Dedifferentiated amniotic fluid mesenchymal stem cell (primary cell): Measurements from ENCODE around the gene FOXP1.

ENCODE experiments used
- DNase-seq: peaks from one replicate; pipeline ENCODE4 v3.0.0-alpha.2; 2016; ENCODE audit errors: extremely low spot score

The FOXP1 gene

DNA sequence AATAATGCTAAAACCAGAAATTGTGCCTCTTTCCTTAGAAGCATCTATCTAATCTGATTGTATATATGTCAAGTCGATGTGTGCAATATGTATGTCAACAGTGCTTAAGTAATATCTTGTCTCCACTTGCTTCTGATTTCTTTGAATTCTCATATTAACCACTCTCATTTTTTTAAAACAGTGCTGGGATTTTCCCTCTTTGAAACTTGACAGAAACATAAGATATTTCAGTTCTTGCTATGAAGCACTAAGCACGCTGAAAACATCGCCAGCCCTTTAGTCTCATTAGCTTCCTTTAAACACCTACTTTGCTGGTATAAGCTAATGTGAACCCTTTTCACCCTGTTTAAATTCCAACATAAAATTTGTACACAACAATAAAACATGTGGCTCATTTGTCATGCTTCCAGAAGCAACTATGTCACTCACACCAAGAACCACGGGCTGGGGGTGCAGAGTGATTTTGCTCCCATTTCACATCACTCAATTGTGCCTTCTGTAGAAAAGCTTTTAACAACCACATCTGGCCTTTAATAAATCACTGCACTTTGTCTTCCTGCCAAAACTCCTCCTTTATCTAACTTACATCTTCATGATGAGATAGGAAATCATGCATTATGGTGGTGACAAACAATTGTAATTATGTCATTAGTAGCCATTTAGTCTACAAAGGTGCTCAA, 185.2 kb downstream of the FOXP1 start:
- DNase-seq: no peak

DNA sequence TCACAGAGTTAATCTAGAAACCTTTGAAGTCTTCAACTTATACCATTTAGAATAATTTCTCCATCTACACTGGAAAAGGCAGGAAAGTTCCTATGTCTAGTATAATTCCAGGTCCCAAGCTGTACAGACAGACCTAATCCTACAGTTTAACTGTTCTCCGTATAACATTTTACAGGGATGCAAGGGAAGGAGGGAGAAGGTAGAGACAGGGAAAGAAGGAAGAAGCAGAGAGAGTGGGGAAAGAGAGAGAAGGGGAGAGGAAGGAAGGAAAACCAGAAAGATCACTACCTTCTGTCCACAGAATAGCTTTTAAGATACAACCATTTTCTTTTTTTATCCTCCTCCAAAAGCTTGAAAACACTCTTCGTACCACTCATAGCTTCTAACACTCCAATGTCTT, 185.8 kb downstream of the FOXP1 start:
- no peak for DNase-seq

- no peak for DNase-seq
Observed at GRCh38 chr3:71397046-71397445, 186.5 kb downstream of the FOXP1 start.

DNA sequence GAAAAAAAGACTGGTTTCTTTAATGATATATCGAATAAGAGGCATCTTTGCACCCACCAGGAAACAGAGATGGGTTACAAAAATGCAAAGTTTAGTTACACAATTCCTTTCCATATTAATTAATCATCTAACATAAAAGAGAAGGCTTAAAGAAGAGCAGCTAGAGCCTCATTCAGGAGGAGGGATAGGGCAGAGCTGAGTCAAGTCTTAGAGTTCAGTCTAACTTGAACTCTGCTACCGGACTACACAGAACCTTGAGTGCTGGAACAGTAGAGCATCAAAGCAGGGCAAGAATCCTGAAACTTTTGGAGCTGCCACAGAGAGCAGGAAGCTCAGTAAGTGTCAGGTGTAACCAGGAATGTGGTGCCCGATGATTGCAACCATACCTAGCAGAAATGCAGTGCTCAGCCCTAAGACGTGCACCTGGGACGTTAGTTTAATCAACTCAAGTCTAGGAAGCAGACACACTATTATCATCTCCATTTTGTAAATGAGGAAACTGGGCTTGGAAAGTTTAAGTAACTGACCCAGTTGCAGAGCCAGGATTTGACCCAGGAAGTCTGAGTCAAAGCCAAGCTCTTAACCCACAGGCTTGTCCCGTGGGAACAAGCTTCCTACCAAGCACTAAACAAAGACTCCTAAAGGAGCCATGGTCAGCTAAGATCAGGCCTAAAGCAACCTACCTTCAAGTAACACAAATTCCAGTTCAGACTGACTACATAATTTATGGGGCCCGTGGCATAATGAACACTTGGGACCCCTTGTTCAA, 187.4 kb downstream of the FOXP1 start:
- DNase-seq: no peak

DNA sequence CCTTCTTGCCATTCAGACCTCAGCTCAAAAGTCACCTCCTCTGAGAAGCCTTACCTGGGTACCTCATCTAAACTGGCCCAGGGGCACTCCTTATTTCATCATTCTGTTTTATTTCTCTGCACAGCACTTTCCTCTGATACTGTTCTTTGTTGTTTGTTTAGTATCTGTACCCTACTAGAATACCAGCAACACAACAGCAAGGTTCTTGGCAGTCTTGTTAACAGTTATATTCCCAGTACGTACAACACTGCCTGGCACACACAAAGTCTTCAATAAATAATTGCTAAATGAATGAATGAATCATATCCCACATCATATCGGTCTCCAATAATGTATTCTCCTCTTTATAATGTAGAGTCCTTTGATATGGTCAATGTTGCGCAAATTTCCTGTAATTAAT, 188.1 kb downstream of the FOXP1 start:
- no peak for DNase-seq

DNA sequence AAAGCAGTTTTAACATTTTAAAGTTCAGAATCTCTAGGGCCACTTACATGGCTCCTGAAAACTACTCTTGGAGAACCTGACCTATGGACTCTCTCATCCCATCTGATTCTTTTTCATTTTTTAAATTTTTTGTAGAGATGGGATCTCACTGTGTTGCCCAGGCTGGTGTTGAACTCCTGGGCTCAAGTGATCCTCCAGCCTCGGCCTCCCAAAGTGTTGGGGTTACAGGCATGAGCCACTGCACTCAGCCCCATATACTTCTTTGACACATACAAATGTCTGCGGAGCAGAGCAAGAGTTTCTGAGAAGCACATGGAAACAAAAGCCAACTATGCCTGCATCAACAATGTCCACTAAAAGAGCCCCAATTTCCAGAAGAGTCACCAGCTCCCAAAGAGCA, 189.8 kb downstream of the FOXP1 start:
- DNase-seq: no peak

DNA sequence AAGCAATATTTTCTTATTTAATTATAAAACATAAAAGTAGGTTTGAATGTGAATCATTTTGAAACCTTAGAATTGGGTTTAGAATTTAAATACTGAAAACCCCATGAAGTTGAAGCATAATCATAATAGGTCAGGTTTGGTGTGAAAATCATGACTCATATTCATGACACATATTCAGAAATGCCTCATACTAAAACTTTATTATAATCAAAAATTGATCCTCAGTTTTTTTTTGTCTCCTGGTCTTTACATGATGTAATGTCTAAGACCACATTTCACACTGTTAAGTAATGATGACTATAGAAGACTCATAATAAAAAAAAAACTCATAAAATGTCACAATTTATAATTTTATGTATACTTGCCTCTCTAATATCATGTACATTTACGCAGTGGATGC, 190.4 kb downstream of the FOXP1 start:
- no peak for DNase-seq

DNA sequence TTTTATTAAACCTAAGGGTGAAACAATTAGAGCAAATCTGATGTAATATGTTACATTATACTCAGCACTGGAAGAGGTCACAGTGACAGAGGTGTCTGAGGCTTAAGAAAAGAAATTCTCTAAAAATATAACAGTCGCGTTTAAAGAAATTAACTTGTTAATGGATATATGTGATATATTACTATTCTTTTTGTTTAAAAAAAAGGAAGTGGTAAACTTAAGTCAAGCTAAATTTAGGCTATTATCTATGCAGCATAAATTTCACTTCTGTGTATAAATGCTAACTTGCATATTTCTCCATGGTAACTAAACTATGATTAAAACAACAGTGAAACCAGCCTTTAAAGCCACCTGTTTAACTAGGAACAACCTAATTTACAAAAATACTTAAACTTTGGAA, 191.3 kb downstream of the FOXP1 start:
- no peak for DNase-seq

DNA sequence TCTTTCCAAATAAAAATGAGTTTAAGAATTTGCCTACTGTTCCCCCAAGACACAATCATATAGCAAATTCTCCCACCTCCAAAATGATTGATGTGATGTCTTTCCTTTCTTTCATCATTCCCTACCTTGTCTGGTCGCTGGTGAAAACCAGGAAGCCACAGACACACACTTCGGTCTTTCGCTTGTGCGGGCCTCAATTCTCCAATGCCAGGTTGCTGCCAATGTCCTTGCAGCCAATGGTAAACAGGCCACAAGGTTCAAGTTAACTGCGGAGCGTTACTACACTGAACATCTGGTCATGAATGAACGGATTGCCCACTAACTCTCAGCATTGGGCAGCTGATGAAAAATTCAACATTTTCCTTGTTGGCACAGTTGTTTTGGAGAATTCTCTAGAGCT, 192.2 kb downstream of the FOXP1 start:
- DNase-seq: no peak

DNA sequence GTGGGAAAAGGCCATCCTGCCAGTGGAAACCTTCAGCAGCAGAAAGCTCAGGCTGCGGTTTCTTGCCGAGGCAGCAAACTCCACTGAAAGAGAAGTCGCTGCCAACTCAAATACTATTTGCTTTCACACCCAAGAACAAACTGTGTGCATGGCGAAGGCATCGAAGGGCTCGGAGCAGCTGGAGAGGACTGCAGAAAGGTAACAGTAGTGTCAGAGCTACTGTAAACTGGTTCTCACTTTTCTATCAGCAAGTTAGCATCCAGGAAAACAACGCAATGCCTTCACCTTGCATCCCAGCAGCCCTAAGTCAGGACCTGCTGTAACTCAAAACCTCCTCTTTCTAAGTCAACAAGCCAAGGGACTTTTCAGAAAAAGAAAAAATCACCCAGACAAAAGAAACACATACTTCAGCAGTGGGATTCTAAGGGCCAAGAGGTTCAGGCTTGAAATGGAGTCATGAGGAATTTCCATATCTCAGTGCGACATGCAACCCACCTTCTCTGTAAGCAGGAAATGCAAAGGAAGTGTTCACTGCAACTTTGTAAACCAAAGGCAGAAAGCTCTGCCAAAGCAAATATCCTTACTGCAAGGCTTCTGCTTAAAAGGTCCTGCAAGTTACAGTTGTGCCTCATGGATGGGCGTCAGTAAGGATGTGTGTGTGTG, 193.5 kb downstream of the FOXP1 start:
- DNase-seq: no peak

DNA sequence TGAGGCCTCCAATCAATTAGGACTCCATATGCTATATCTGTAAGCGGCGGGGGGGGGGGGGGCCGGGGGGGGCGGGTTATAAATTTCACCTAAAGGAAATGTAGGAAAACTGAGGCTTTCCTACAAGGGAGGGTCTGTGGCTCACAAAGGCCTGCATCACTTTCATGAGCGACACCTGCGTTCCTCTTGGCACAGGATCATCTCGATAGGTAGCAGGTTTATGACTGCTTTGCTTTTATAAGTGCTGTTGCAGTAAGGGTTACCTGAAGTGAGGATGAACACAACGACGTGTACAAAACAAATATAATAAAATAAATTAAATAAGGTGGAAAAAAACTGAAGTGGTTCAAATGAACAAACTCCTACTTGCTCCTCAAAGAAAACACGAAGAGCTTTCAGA, 194.3 kb downstream of the FOXP1 start:
- no peak for DNase-seq

DNA sequence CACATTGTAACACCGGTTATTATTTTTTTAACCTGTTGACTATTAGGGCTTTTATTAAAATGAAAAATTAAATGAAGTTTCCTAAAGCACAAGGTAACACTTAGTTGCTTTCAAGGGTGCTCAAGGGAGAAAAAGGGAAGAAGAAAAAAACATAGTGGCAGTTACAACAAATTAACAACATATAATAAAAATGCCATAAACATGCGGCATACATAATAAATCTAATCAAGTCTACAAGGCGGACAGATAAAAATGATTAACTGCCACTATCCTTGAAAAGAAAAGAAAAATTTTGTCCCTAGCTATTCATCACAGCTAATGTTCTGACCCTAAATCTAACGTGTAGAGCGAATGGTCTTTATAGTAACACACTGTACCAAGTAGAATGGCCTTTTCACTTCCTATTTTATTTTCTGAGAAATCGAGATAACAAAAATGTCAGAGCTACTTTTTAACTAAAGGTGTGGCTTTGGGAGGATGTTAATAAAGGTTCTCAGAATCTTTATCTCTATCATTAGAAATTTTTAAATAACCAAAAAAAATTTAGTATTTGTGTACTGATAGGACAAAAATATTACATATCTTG, 194.9 kb downstream of the FOXP1 start:
- DNase-seq: no peak

DNA sequence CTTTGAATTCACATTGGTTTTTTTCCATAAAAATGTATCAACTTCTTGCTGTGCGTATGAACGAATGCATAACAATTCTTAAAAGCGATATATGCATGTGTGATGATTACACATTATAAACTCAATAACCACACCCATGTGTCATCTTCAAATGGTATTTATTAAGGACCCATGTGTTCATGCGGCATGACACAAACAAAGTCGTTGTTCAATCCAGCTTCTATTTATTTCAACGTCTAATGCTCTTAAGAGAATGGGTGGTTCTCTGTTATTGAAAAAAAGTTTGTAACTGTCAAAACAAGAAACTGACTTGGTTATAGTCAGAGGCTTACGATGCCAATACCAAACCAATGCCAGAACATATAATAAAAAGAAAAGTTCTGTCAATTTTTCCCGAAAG, 195.9 kb downstream of the FOXP1 start:
- DNase-seq: no peak

- DNase-seq: no peak
Observed at GRCh38 chr3:71384837-71385716, 198.5 kb downstream of the FOXP1 start.

GRCh38 chr3:71384388-71384787, 199.1 kb downstream of the FOXP1 start:
- no peak for DNase-seq

- no peak for DNase-seq
Observed at GRCh38 chr3:71380096-71380495, 203.4 kb downstream of the FOXP1 start.

DNA sequence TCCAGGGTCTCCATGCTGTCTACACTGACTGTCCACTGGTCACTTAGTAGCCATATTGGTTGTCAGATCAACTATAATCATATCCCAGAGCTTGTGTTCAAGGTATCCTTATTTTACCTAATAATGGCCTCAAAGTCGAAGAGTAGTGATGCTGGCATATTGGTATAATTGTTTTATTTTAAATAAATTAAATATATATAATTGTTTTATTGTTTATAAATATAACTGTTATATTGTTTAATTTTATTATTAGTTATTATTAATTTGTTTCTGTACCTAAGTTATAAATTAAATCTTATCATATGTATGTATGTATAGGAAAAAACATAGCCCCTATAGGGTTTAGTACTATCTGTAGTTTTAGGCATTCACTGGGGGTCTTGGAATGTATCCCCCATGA, 205.0 kb downstream of the FOXP1 start:
- DNase-seq: no peak

- DNase-seq: no peak
Observed at GRCh38 chr3:71376911-71377310, 206.6 kb downstream of the FOXP1 start.

GRCh38 chr3:71376503-71376902, 207.0 kb downstream of the FOXP1 start:
- no peak for DNase-seq

DNA sequence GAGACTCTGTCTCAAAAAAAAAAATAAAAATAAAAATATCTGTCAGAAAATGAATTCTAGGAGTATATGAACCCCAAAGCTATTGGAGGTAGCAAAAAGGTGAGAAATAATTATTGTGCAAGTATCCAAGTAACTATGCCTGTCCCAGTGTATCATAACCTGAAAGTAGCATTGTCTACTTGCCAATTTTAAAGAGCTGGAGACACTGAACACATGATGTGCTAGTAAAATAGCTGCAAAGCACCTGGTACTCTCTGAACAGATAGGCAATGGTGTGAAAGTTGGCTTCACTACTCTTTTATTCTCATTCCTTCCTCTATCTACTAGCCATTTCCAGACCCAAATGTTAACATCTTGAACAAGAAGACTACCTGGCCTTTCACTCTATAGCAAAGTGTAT, 208.9 kb downstream of the FOXP1 start:
- DNase-seq: no peak

DNA sequence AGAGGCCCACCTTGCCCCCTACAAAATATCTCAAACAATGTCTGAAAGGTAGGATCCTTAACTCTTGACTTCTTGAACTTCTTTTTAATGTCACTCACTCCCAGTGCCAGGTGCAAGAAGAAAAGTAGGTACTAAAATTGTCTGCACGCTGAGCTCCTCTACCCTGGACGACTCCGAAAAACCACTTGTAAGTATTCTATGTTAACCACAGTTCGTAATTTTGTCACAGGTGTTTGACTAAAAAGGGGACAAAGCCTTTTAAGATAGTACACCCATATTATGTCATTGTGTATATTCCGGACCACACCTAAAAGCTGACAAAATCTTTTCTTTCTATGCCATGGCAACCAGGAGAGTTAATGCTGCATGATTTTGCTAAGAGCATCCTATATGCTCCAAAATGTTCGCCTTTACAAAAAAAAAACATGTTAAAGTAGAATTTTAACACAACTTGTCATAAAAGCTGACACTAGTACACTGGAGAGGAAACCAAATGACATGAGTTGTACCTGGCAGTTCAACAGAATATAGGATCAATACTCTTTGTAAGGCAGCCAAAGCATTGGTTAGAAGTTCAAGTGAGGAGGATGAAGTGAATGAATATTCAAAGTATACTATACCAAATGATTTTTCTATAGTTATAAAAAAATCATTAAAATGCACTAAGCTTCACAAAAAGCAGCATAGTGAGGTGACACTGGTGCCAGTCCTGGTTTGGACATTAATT, 210.5 kb downstream of the FOXP1 start:
- DNase-seq: no peak
